IPS-NIHi7 (cell line): Measurements from ENCODE around the gene FHIP1A.
A peak's percentile ranks its signal among the peaks of the same experiment; 100 is the strongest.
"Not testable (repeated sequence)": the region's sequence is repeated elsewhere in the genome, so short reads cannot be mapped to it uniquely, and the experiment has no call there.

Source experiments
- DNase-seq: peaks from one replicate; pipeline ENCODE4 v3.0.0; 2012; ENCODE audit warnings: mixed read lengths; ENCODE audit errors: extremely low spot score

The FHIP1A gene

DNA sequence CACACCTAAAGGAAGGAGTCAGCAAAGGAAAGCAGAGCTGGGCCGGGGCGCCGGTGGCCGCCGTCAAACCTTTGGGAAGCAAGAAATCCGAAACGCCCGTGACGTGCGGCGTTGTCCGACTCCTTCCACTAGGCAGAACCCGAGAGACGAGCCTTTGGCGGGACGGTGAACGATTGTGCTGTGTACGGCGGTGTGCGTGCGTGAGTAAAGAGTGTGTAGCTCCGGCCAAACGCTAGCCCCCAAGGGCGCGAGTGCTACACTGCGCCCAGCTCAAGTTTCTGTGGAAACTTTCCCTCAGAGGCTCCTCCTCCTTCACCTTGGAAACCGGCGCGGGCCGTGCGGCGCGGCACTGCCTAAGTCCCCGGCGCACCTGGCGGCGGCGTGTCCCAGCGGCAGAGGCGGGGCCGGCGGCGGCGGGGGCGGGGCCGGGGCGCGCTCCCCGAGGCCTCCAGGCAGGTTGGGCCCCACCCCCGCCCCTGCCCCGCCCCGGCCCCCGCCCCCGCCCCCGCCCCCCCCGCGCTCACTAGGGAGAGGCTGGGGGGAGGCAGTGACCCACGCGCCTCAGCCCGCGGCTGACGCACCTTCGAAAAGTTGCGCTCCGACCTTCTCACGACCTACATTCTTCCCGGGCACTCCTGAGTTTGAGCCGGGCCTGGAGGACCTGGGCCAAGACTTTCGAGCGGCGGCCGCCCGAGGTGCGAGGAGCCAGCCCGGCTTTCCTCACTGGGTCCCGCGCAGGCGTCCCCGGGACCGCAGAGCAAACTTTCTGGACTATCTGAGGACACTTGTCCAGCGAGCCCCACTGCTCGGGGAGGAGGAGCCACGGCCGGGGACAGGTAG lies at the start of gene FHIP1A:
TSS of gene FHIP1A (plus strand) at position 547 of the 840 bp plus-strand sequence. CDS start 157,084 bp downstream, outside the sequence.
- peak; percentile 93 for DNase-seq

DNA sequence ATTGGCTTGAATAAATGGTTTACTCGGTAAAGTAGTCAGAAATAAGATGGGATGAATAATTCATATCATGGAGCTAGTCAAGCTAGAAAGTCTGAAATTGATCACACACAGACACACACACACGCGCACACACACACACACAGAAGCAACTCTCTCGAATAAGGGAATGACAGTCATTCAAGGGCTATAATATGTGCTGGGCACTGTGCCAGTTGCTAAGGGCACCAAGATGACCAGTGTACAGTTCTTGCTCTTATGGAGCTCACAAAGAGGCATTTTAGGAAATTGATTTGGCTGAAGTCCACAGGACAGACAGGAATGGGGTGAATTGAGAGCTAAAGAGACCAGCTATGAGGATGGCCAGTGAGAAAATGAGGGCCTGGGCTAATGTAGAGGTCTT lies 49.4 kb upstream of the FHIP1A start:
- no peak for DNase-seq

DNA sequence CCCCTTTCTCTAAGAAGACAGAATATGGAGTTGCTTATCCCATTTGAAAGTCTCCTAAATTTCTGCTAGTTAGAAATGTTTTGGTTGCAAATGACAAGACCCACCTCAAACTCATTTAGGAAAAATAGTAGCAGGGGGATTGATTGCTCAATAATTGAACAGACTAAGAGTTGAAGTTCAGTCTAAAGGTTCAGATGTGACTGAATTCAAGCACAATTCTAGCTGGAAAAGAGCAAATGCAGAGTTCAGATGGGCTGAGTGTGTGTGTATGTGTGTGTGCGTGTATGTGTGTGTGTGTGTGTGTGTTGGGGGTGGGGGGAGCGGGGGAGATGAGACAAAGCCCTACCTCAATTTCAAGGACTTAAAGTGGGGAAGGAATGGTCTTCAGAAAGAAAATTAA lies 47.9 kb upstream of the FHIP1A start:
- DNase-seq: no peak

DNA sequence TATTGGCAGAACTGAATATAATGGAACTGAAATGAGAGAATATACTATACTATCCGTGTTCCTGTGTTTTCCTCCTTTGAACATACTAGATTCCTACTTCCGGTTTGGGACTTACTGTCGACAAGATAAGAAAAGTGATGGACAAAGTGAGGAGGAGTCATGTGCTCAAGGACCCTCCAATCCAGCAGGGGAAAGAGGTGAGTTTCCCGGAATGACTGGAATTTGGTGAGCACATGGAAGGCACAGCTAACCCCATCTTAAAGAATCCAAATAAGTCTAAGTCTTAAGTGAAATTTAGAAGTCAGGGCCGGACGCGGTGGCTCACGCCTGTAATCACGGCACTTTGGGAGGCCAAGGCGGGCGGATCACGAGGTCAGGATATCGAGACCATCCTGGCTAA lies 47.0 kb upstream of the FHIP1A start:
- DNase-seq: no peak

DNA sequence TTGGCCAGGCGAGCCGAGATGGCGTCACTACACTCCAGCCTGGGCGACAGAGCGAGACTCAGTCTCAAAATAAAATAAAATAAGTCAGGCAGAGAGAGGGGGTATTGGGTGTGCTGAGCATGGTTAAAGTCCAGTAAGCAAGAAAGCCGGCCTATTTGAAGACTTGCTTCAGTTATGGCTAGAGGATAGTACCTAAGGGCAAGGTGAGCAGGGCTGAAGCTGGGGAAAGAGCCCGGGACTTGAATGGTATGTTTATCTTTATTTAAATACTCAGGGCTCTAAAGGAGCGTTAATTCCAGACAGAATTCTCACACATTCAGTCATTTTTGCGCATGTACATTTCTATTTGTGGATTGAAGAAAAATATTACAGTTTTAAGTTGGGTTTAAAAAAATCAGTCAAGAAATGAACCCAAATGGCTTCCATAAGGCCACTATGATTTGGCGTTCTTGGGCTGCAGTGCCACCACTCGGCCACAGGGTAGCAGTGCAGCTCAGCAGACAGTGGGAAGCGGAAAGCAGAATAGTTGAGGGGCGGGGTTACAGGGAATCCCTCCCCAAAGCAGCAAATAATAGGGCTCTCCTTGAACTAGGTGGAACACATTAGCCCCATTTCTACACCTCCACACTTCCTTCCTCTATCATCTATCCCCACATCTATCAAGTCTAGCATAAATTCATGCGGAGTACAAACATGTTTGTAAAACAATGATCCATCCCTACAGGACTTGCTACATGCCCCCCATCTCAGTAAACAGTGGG lies 46.4 kb upstream of the FHIP1A start:
- DNase-seq: peak; percentile 94

DNA sequence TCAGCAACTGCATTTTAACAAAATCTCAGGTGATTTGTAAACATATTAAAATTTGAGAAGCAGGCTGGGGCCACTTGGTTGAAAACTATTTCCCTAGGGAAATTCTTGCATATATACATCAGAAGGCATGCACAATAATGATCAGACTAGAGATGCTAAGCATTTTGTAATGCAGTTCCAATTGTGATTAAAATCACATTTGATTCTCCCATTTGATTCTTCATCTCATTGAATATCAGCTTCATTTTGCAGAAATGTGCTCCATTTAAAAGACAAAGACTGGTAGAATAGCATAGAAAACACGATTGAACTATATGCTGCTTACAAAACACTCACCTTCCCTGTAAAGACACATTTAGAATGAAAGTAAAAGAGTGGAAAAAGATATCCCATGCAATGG lies 32.4 kb upstream of the FHIP1A start:
- DNase-seq: no peak

DNA sequence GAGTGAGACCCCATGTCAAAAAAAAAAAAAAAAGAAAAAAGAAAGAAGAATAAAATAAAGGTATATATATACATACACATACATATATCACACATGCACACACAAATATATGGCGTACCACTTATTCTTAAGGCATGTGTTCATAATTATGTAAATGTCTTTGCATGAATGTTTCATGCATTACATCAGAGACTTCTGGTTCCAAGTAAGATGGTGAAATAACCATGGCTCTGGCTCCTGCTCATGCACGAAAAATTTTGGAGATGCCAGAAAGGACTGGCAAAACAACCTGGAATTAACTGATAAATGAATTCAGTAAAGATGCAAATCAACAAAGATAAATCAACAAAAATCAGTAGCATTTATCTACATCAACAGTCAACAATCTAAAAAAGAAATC lies 19.7 kb upstream of the FHIP1A start:
- DNase-seq: no peak

DNA sequence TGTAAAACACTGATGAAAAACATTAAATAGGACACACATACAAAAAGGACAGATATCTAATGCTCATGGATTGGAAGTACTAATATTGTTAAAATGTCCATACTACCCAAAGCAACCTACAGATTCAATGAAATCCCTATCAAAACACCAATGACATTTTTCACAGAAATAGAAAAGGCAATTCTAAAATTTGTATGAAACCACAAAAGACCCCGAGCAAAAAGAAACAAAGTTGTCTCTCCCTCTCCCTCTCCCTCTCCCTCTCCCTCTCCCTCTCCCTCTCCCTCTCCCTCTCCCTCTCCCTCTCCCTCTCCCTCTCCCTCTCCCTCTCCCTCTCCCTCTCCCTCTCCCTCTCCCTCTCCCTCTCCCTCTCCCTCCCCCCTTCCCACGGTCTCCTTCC lies 19.2 kb upstream of the FHIP1A start:
- DNase-seq: not testable (repeated sequence)

DNA sequence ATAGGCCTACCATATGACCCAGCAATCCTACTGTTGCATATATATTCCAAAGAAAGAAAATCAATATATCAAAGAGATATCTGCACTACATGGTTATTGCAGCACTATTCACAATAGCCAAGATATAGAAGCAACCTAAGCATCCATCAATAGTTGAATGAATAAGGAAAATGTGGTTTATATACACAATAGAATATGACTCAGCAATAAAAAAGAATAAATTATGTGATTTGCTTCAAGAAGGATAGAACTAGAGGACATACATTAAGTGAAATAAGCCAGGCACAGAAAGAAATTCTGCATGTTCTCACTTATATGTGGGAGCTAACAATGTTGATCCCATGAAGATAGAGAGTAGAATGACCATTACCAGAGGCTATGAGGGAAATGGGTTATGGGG lies 13.1 kb upstream of the FHIP1A start:
- DNase-seq: no peak

DNA sequence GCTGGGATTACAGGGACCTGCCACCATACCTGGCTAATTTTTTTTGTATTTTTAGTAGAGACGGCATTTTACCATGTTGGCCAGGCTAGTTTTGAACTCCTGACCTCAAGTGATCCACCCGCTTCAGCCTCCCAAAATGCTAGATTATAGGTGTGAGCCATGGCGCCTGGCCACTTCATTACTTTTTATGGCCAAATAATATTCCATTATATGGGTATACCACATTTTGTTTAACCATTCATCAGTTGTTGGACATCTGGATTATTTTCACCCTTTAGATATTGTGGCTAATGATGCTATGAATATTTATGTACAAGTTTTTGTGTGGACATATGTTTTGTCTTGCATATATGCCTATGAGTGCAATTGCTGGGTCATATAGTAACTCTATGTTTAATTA lies 8.6 kb upstream of the FHIP1A start:
- DNase-seq: no peak

DNA sequence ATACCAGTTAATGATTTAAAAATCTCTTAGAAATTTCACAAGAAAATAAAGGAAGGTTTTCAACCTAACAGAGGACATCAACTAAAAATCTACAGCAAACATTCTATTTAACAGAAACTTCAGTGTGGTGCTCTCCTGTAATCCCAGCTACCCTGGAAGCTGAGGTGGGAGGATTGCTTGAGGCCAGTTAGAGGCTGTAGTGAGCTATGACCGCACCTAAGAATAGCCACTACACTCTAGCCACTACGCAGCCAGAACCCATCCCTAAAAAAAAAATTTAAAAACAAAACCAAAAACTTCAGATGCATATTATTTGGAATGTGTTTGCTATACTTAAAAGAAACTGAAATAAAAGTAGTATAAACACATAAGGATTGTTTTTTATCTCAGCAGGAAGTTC lies 7.2 kb upstream of the FHIP1A start:
- no peak for DNase-seq

DNA sequence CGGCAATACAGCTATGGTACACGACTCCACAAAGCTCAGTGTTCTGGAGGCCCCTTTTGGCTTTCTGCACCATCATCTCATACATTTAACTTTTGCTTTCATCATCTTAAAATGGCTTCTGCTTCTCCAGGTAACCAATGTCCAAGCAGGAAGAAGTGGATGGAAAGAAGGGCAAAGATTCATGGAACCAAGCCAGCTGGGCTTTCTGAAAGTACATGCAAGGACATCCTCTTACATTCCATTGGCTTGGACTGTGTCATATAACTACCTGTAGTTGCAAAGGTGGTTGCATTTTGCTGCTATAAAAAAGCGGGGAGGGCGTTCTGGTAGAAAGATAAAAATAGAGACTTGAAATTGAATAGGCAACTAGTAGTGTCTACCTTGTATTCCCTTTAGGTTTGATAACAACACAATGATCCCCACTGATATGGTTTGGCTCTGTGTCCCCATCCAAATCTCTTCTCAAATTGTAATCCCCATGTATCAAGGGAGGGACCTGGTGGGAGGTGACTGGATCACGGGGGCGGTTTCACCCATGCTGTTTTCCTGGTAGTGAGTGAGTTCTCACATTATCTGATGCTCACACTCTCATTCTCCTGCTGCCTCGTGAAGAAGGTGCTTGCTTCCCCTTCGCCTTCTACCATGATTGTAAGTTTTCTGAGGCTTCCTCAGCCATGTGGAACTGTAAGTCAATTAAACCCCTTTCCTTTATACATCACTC lies 6.7 kb upstream of the FHIP1A start:
- no peak for DNase-seq

DNA sequence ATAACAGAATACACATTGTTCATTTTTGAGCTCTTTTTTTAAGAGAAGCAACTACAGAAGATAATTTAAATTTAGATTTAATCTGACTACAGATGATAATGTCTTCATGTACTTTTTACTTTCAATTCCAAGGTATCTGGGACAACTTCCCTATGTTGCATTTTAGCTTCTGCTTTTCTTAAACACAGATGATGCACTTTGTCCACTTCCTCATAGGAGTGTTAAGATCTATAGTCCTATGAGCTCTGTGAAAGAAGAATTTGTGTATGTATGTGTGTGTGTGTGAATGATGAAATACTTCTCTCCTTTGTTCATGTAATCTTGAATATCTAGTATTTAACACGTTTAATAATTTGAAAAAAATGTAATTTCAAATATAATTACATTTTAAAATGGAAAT lies 5.3 kb upstream of the FHIP1A start:
- DNase-seq: no peak

DNA sequence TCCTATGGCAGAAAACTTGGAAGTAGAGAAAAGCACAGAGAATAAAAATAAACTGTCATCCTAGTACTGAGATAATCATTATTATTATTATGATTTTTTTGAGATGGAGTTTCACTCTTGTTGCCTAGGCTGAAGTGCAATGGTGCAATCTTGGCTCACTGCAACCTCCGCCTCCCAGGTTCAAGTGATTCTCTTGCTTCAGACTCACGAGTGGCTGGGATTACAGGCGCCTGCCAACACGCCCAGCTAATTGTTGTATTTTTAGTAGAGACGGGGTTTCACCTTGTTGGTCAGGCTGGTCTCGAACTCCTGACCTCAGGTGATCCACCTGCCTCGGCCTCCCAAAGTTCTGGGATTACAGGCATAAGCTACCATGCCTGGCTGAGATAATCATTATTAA lies 4.2 kb upstream of the FHIP1A start:
- not testable (repeated sequence) for DNase-seq

DNA sequence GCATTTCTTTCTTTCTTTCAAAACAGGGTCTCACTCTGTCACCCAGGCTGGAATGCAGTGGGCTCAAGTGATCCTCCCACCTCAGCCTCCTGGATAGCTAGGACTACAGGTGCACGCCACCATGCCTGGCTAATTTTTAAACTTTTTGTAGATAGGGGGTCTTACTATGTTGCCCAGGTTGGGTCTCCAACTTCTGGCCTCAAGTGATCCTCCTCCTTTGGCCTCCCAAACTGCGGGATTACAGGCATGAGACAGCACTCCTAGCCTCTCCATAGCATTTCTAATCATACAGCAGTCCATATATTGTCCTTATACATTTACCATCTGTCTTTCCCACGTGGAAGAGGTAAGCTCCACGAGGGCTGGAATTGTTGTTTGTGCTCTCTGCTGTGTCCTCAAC lies 2.0 kb upstream of the FHIP1A start:
- no peak for DNase-seq

DNA sequence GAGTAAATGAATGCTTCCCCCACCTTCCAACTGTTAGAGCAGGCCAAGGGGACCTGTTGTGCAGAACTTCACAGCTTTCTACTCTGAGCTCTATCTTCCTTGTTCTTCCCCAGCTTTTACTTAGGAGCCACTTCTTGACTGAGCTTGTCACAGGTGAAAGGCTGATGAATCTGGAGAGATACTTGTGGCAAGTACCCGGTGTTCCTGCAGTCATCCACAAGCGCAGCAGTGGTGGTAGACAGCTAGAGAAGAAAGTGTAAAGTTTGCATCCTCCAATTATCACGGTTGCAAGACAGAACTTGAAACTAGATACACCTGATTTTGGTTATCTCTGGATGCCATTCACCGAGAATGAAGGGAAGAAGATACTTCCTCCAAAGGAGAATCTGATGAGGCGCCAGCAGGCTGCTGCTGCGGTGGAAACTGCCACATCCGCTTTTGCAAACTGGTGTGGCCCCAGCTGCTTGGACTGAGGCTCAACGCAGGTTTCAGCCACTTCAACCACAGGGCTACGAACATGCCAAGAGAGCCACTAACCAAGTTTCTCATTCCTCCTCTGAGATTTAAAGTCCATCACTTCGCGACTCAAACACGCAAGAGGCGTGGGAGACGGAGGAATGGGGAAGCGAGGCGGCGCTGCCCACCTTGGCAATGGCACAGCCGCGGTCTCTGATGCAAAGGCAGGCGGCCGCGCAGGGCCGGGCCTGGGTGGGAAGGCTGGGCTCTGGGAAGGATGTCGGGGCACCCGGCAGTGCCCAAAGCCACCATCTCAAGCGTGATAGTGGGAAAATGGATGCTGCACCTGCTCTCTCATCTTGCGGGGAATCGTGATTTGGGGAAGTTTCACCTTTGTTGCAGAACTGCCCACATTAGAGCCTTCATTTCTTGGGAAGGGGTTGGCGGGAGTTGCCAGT lies 1.3 kb upstream of the FHIP1A start:
- DNase-seq: peak; percentile 35

DNA sequence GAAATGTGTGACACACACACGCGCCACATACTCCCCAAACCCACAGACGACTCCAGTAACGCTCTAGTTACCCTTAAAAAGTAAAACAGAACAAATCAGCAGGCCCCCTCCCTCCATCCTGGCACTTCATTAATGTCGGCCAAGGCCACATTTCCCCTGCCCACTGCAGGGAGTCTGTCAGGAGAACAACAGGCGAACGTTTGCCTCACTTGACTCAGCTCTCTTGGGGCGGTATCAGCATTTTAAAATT lies 671 bp upstream of the FHIP1A start:
- DNase-seq: peak; percentile 60

DNA sequence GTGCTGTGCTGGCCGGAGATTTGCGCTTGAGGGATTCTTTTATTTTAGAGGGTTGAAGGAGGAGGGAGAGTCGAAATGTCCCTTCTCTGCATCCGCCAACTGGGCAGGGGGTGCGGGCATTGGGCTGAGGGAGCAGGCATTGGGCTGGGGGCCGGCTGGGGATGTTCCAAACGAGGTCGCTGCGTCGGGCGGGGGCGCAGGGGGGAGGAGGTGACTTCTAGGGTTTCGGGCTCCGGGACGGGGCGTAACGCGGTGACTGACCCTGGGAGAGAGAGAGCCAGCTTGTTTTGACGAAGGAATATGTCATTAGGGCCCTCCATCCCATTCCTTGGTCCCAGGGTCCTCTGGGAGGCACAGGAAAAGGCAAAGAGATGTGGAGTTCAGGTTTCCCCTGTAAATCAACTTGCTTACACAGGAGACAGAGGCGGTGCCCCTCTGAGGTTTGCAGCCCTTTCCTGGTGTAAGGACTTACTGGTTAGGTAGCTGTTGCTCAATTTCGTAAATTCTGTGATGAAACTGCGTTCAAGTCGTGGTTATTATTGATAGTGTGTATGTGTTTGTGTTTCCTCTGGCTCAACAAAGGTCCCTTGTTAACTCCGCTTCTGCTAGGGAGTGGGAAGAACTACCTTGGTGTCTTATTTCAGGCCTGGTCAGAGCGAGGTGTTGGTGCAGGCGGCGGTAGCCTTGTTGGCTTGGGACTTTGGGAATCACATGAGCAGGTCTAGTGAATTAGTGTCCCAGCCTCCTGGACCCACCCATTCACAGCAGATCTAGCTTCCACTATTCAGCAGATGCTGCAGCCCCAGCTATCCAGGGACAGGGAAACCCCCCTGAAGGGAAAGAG lies 716 bp downstream of the FHIP1A start:
- peak; percentile 74 for DNase-seq

DNA sequence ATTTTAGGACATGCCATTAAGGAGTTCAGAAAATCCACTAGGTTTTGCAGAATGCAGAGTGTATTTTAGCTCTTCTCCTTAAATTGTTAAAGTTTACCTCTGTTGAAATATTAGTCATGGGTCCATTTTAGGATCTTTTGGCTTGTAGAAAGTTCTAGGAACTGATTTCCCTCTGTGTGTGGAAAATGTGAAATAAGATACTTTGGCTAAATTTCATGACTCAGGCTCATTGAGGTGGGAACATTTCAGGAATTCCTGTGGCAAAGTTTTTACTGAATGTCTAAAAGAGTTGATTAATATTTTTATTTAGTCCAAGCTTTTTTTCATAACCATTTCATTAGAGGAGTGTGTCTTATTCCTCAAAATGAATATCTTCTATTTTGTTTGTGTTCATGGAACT lies 7.0 kb downstream of the FHIP1A start:
- no peak for DNase-seq

DNA sequence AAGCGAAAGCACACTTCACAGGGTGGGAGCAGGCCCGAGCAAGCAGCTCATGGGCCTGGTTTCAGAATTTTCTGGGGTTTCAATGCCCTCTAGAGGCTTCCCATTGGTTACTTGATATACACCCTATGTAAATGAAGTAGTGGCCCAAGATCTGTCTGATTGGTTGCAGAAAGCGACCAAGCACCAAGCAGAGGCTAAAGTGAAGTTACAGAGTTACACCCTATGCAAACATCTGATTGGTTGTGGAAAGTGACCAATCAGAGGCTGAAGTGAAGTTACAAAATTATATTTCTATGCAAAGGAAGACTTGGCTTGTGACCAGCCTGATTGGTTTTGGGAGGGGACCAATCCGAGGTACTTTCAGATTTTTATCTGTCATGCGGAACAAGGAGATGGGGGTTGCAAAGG lies 8.2 kb downstream of the FHIP1A start:
- DNase-seq: no peak
